WERI-Rb-1 (cell line): ENCODE results near the gene SIM1.
"Not testable (repeated sequence)": the region's sequence is repeated elsewhere in the genome, so short reads cannot be mapped to it uniquely, and the experiment has no call there.

Source experiments
- DNase-seq: peaks from one replicate; pipeline ENCODE4 v3.0.0-alpha.2; 2020
- H3K27ac ChIP-seq: fragments of 250-450 bp; sonication (Bioruptor Pico); 2 replicates; pipeline ENCODE4 v1.5.1; 2020; ENCODE audit warnings: mild to moderate bottlenecking, moderate library complexity
- H3K27me3 ChIP-seq: fragments of 250-450 bp; sonication (Bioruptor Pico); 2 replicates; pipeline ENCODE4 v1.5.1; 2021; ENCODE audit warnings: mild to moderate bottlenecking, low read depth, moderate library complexity; ENCODE audit not compliant: insufficient read depth, severe bottlenecking
- H3K36me3 ChIP-seq: fragments of 250-450 bp; sonication (Bioruptor Pico); 2 replicates; pipeline ENCODE4 v1.5.1; 2020; ENCODE audit warnings: mild to moderate bottlenecking, moderate library complexity
- H3K4me3 ChIP-seq: 2 replicates; pipeline ENCODE4 v1.5.1; 2011; ENCODE audit warnings: low read depth, mild to moderate bottlenecking, control low read depth, low read length
- H3K9me3 ChIP-seq: fragments of 250-450 bp; sonication (Bioruptor Pico); 2 replicates; pipeline ENCODE4 v1.5.1; 2021; ENCODE audit warnings: mild to moderate bottlenecking, moderate library complexity; ENCODE audit not compliant: severe bottlenecking
- CTCF ChIP-seq: IDR thresholded peaks from 2 replicates; pipeline ENCODE4 v1.5.1; 2011; ENCODE audit warnings: low read depth, mild to moderate bottlenecking, control low read depth, inconsistent platforms, low read length

SIM1 gene

GRCh38 chr6:100371591-100371990 is 93.1 kb downstream of the SIM1 start:
- no peak overlapping the region for H3K27ac ChIP-seq
- H3K9me3 ChIP-seq: no peaks in the 10 kb centered on the region
- no peak for TF ChIP-seq CTCF
- no peaks in the 10 kb centered on the region for H3K36me3 ChIP-seq
- no peak overlapping the region for H3K4me3 ChIP-seq
- H3K27me3 ChIP-seq: no peaks in the 10 kb centered on the region
- no peak for DNase-seq

- Histone ChIP-seq H3K27me3 (no peaks in the 10 kb centered on the region), H3K4me3 (no peak overlapping the region), H3K27ac (no peak overlapping the region), H3K9me3 (no peaks in the 10 kb centered on the region), H3K36me3 (no peaks in the 10 kb centered on the region)
- DNase-seq: no peak
- TF ChIP-seq CTCF: no peak
Measured at GRCh38 chr6:100370265-100370664, 94.5 kb downstream of the SIM1 start.

- H3K36me3 ChIP-seq: no peaks in the 10 kb centered on the region
- H3K27ac ChIP-seq: no peak overlapping the region
- no peaks in the 10 kb centered on the region for H3K9me3 ChIP-seq
- TF ChIP-seq CTCF: no peak
- no peak for DNase-seq
- H3K4me3 ChIP-seq: no peak overlapping the region
- H3K27me3 ChIP-seq: no peaks in the 10 kb centered on the region
Measured at GRCh38 chr6:100366419-100366818, 98.3 kb downstream of the SIM1 start.

GRCh38 chr6:100363651-100364050 is 101.1 kb downstream of the SIM1 start:
- Histone ChIP-seq H3K4me3 (no peak overlapping the region), H3K36me3 (no peaks in the 10 kb centered on the region), H3K27ac (no peak overlapping the region), H3K27me3 (no peaks in the 10 kb centered on the region), H3K9me3 (no peaks in the 10 kb centered on the region)
- no peak for DNase-seq
- no peak for TF ChIP-seq CTCF

GRCh38 chr6:100354736-100355641 is 109.7 kb downstream of the SIM1 start:
- not testable (repeated sequence) for H3K27ac ChIP-seq, H3K36me3 ChIP-seq, H3K27me3 ChIP-seq, DNase-seq, H3K4me3 ChIP-seq, H3K9me3 ChIP-seq

- TF ChIP-seq CTCF: no peak
- no peaks in the 10 kb centered on the region for H3K9me3 ChIP-seq
- H3K27ac ChIP-seq: peak overlapping the region; percentile 61
- H3K36me3 ChIP-seq: no peaks in the 10 kb centered on the region
- DNase-seq: no peak
- H3K4me3 ChIP-seq: no peak overlapping the region
- H3K27me3 ChIP-seq: no peaks in the 10 kb centered on the region
Measured at GRCh38 chr6:100353276-100354015, 111.3 kb downstream of the SIM1 start.
